ENCODE data around the gene DDX39B. TPM values are rescaled to one million over a fixed set of nuclear protein-coding genes. Genes with fewer than 3 reads are reported as not detected.

DDX39B gene
- total and polyA plus RNA-seq, 2 of the 8 experiments (the other 6 are each of a cell fraction or from before 2014, with no cell fraction given), result 780 to 1,164 TPM

- no peaks in the 10 kb centered on the region for H3K79me2 ChIP-seq (ENCODE audit: control insufficient read depth in 1 of 2, insufficient read depth in 2 of 2, low read length in 2 of 2)
- peaks cover 0 to 2% of the 10 kb centered on the region in 2 experiments for H4K20me1 ChIP-seq (replicated peaks in 1 of 2; ENCODE audit: control insufficient read depth in 1 of 2, insufficient read depth in 2 of 2, low read length in 2 of 2)
- no peak for FAIRE-seq
- no peak overlapping the region for H3K23ac ChIP-seq (ENCODE audit: insufficient read length)
- H3K23me2 ChIP-seq (ENCODE audit: low read depth, low read length), result no peaks in the 10 kb centered on the region
- H3K9me3 ChIP-seq (ENCODE audit: insufficient read depth in 2 of 2, low read depth in 1 of 2, low read length in 1 of 2), result no peaks in the 10 kb centered on the region
- H2BK20ac ChIP-seq (ENCODE audit: low read length), result no peak overlapping the region
- no peak overlapping the region for H3K4me3 ChIP-seq (ENCODE audit: extremely low read depth in 1 of 4, insufficient read depth in 2 of 4, low read depth in 3 of 4, low read length in 4 of 4)
- no peaks in the 10 kb centered on the region for H3K4me1 ChIP-seq (replicated peaks in 1 of 4; ENCODE audit: control insufficient read depth in 3 of 4, insufficient read depth in 4 of 4, low read length in 3 of 4)
- no peak overlapping the region for H2BK12ac ChIP-seq (ENCODE audit: low read depth, low read length)
- no peak overlapping the region for H2BK15ac ChIP-seq (ENCODE audit: low read length)
- no peak overlapping the region for H2AK5ac ChIP-seq (ENCODE audit: low read depth, low read length)
- ChIA-PET CTCF (ENCODE audit: partially characterized antibody) (no interaction called here), POLR2A (ENCODE audit: partially characterized antibody) (interaction anchor here (1.3 to 2.6 kb wide), 4 partner anchors 15 to 138 kb away, joined by 3 to 11 read pairs (median 4); partner anchors contain the start of gene MCCD1)
- no peak overlapping the region for H3K56ac ChIP-seq (replicated peaks; ENCODE audit: insufficient read length, low read depth, low read length)
- TF ChIP-seq BACH1 (IDR thresholded peaks at IDR 0.05; ENCODE audit: low read length) (no peak), ASH2L (IDR thresholded peaks at IDR 0.05; ENCODE audit: low read length) (no peak)
- 96% methylated on average over 4 of the region's 5 CpGs; no CpG with 5 or more reads in 1 of the 2 experiments for WGBS, 2 experiments (ENCODE audit: extremely low coverage in 1 of 2, insufficient coverage in 1 of 2, insufficient read length in 1 of 2, insufficient replicate concordance in 2 of 2, low coverage in 1 of 2, low lambda C conversion rate in 2 of 2, missing lambda C conversion rate in 1 of 2)
- H4K8ac ChIP-seq (ENCODE audit: extremely low read depth, insufficient read depth, low read length), result no peak overlapping the region
- H3K14ac ChIP-seq (ENCODE audit: insufficient read length), result no peak overlapping the region
- H3K27me3 ChIP-seq (replicated peaks in 1 of 4; ENCODE audit: control insufficient read depth in 3 of 4, extremely low read depth in 1 of 4, insufficient read depth in 3 of 4, low read length in 3 of 4), result no peaks in the 10 kb centered on the region
- H3K27ac ChIP-seq (ENCODE audit: low read depth, low read length), result no peak overlapping the region
- DNase-seq (ENCODE audit: low read depth in 1 of 2, low spot score in 2 of 2), result no peak
- peaks cover 0 to 13% (median 6%) of the 10 kb centered on the region in 4 experiments; a peak in 6 of 8 replicates for H3K36me3 ChIP-seq (ENCODE audit: control insufficient read depth in 2 of 4, insufficient read depth in 4 of 4, low read length in 3 of 4)
- H3K4ac ChIP-seq (replicated peaks; ENCODE audit: insufficient read length, low read depth, low read length), result no peak overlapping the region
- H2BK120ac ChIP-seq (replicated peaks; ENCODE audit: low read depth, low read length), result no peak overlapping the region
- no peaks in the 10 kb centered on the region for H3K79me1 ChIP-seq (ENCODE audit: low read depth, low read length)
- no peak overlapping the region for H4K5ac ChIP-seq (ENCODE audit: insufficient read length, low read depth, low read length)
- H3K4me2 ChIP-seq (ENCODE audit: insufficient read depth in 1 of 2, low read depth in 2 of 2, low read length in 2 of 2), result no peak overlapping the region
- no peak overlapping the region for H4K91ac ChIP-seq (replicated peaks; ENCODE audit: insufficient read length, low read length)
- no peak overlapping the region for H3K9ac ChIP-seq (replicated peaks in 1 of 4; ENCODE audit: extremely low read depth in 1 of 4, low read depth in 3 of 4, low read length in 3 of 4)
- H2BK5ac ChIP-seq (ENCODE audit: low read depth, low read length), result no peak overlapping the region
- H2AFZ ChIP-seq (ENCODE audit: low read length), result no peak overlapping the region
- H3K18ac ChIP-seq (ENCODE audit: extremely low read depth, low read length), result no peak overlapping the region
Observed at GRCh38 chr6:31513456-31514165, 28.2 kb downstream of the DDX39B start.

Data from H1 (cell line).